Thyroid gland (tissue), 4 donors: Measurements from ENCODE around the gene AGBL1.

Experiments used
- CTCF ChIP-seq, 6 experiments: fragments of 200-600 bp in 3 of 6; fragments of 450-650 bp in 3 of 6; sonication (generic) in 3 of 6; IDR thresholded peaks; one replicate each; pipeline ENCODE4 v1.5.1; 2016 to 2019; ENCODE audit warnings: antibody characterized with exemption in 6 of 6, mild to moderate bottlenecking in 2 of 6, inconsistent platforms in 1 of 6, moderate library complexity in 1 of 6
- POLR2A ChIP-seq, 2 donors: fragments of 450-650 bp; IDR thresholded peaks; one replicate each; pipeline ENCODE4 v1.6.1; 2017; ENCODE audit warnings: antibody characterized with exemption in 2 of 2, mild to moderate bottlenecking in 2 of 2, moderate library complexity in 1 of 2

- no peak for TF ChIP-seq CTCF (IDR thresholded peaks at IDR 0.05)
- TF ChIP-seq POLR2A (IDR thresholded peaks at IDR 0.05) = no peak
Measured at GRCh38 chr15:86506401-86506800, 426.7 kb downstream of the AGBL1 start.
